Stimulated activated CD8-positive, alpha-beta memory T cell treated with anti-CD3 and anti-CD28 coated beads, Interleukin-15, amount 100 ng/mL, for 4 hours (primary cell): ENCODE measurements around the gene BTNL2.
A peak's percentile ranks its signal among the peaks of the same experiment; 100 is the strongest.

ENCODE experiments used
- DNase-seq, 2 donors: peaks; one replicate each; pipeline ENCODE4 v3.0.0-alpha.2; 2020; ENCODE audit warnings: low read depth in 2 of 2

Gene BTNL2

GRCh38 chr6:32415521-32416019 is 8.6 kb upstream of the BTNL2 start:
- DNase-seq = peak; percentile 36 to 61

- DNase-seq = peak; percentile 55 to 75
Observed at GRCh38 chr6:32413427-32414047, 6.6 kb upstream of the BTNL2 start.

- no peak for DNase-seq
Observed at GRCh38 chr6:32411566-32412327, 4.8 kb upstream of the BTNL2 start.

GRCh38 chr6:32410906-32411305 is 3.9 kb upstream of the BTNL2 start:
- no peak for DNase-seq

GRCh38 chr6:32406197-32406596 is 784 bp downstream of the BTNL2 start:
- DNase-seq = no peak

- DNase-seq = no peak
Observed at GRCh38 chr6:32405656-32406055, 1.3 kb downstream of the BTNL2 start.

GRCh38 chr6:32402812-32403211 is 4.2 kb downstream of the BTNL2 start:
- no peak for DNase-seq

GRCh38 chr6:32401284-32401963 is 5.6 kb downstream of the BTNL2 start:
- DNase-seq = no peak

GRCh38 chr6:32397252-32397920 is 9.6 kb downstream of the BTNL2 start:
- DNase-seq = no peak

- DNase-seq = no peak
Observed at GRCh38 chr6:32396028-32396427, 11.0 kb downstream of the BTNL2 start.

- DNase-seq = no peak
Observed at GRCh38 chr6:32393665-32394420, 13.1 kb downstream of the BTNL2 start.

GRCh38 chr6:32391505-32391904 is 15.5 kb downstream of the BTNL2 start:
- DNase-seq = no peak

GRCh38 chr6:32387589-32388340 is 19.2 kb downstream of the BTNL2 start:
- DNase-seq = no peak

GRCh38 chr6:32386040-32386439 is 20.9 kb downstream of the BTNL2 start:
- no peak for DNase-seq

- no peak for DNase-seq
Observed at GRCh38 chr6:32382757-32383420, 24.1 kb downstream of the BTNL2 start.

GRCh38 chr6:32379545-32379944 is 27.4 kb downstream of the BTNL2 start:
- DNase-seq = no peak

- DNase-seq = no peak
Observed at GRCh38 chr6:32375739-32376529, 31.0 kb downstream of the BTNL2 start.

- no peak for DNase-seq
Observed at GRCh38 chr6:32371803-32372202, 35.2 kb downstream of the BTNL2 start, which contains the start of gene TSBP1. Gene TSBP1 (minus strand): TSS chr6:32371903. CDS start chr6:32371706, 197 bp downstream.

- DNase-seq = no peak
Observed at GRCh38 chr6:32371229-32371628, 35.8 kb downstream of the BTNL2 start.
